WTC11 (cell line): ENCODE measurements around the gene PDE3B. TPM values are rescaled to one million over a fixed set of nuclear protein-coding genes. Genes with fewer than 3 reads are reported as not detected.

Experiments used
- ATAC-seq: fragments of 200-7000 bp; cut with Tn5 transposase; 2 replicates; pipeline ENCODE4 v1.10.0; 2021; ENCODE audit warnings: mild to moderate bottlenecking, moderate library complexity
- CTCF ChIA-PET: fragments of 300-600 bp; sonication (Branson Sonifier 250); formaldehyde crosslinking; loops from one replicate; lab custom pipeline; 2021; ENCODE audit warnings: antibody characterized with exemption; lab: Charles Lee
- POLR2A ChIA-PET: fragments of 350-600 bp; sonication (Branson Sonifier 250); formaldehyde crosslinking; loops from one replicate; lab custom pipeline; 2021; ENCODE audit warnings: antibody characterized with exemption; lab: Charles Lee
- DNase-seq: peaks from one replicate; pipeline ENCODE4 v3.0.0; 2021; ENCODE audit warnings: low spot score
- H3K27ac Mint-ChIP-seq: 2 replicates; pipeline ENCODE4 v1.8.0; 2021; ENCODE audit warnings: mixed read lengths
- H3K27me3 Mint-ChIP-seq: 2 replicates; pipeline ENCODE4 v1.8.0; 2021; ENCODE audit warnings: low read depth, mild to moderate bottlenecking, moderate library complexity, mixed read lengths
- H3K36me3 Mint-ChIP-seq: 2 replicates; pipeline ENCODE4 v1.8.0; 2021; ENCODE audit warnings: mixed read lengths
- H3K4me1 Mint-ChIP-seq: 2 replicates; pipeline ENCODE4 v1.8.0; 2022; ENCODE audit warnings: mixed read lengths
- H3K4me3 Mint-ChIP-seq: 2 replicates; pipeline ENCODE4 v1.8.0; 2021; ENCODE audit warnings: mild to moderate bottlenecking, moderate library complexity, mixed read lengths
- H3K9me3 Mint-ChIP-seq: 2 replicates; pipeline ENCODE4 v1.8.0; 2021; ENCODE audit warnings: mixed read lengths
- CREM ChIP-seq: sonication (generic); formaldehyde crosslinking; IDR thresholded peaks from 2 replicates; pipeline ENCODE4 v1.8.1; 2022; ENCODE audit warnings: mild to moderate bottlenecking, missing genetic modification reagents, moderate library complexity
- FOXJ3 ChIP-seq: sonication (generic); formaldehyde crosslinking; IDR thresholded peaks from 2 replicates; pipeline ENCODE4 v1.9.0; 2021; ENCODE audit warnings: missing genetic modification reagents, mild to moderate bottlenecking, borderline replicate concordance
- GABPB1 ChIP-seq: sonication (generic); formaldehyde crosslinking; IDR thresholded peaks from 2 replicates; pipeline ENCODE4 v1.8.1; 2023; ENCODE audit warnings: mild to moderate bottlenecking, missing genetic modification reagents
- KAT7 ChIP-seq: sonication (generic); formaldehyde crosslinking; IDR thresholded peaks from 2 replicates; pipeline ENCODE4 v1.8.1; 2023; ENCODE audit warnings: missing genetic modification reagents, mild to moderate bottlenecking, borderline replicate concordance
- MXD4 ChIP-seq: fragments of 250-450 bp; sonication (Bioruptor Pico); IDR thresholded peaks from 2 replicates; pipeline ENCODE4 v1.8.0; 2021; ENCODE audit warnings: mild to moderate bottlenecking, moderate library complexity, borderline replicate concordance
- MYBL2 ChIP-seq: sonication (generic); formaldehyde crosslinking; IDR thresholded peaks from 2 replicates; pipeline ENCODE4 v1.8.1; 2023; ENCODE audit warnings: mild to moderate bottlenecking, moderate library complexity, missing genetic modification reagents
- NFATC4 ChIP-seq: fragments of 250-450 bp; sonication (Bioruptor Pico); IDR thresholded peaks from 2 replicates; pipeline ENCODE4 v1.9.0; 2021; ENCODE audit warnings: mild to moderate bottlenecking
- NFE2L1 ChIP-seq: sonication (generic); formaldehyde crosslinking; IDR thresholded peaks from 2 replicates; pipeline ENCODE4 v1.8.1; 2023; ENCODE audit warnings: missing genetic modification reagents
- TEAD4 ChIP-seq: sonication (generic); formaldehyde crosslinking; IDR thresholded peaks from 2 replicates; pipeline ENCODE4 v1.8.0; 2022; ENCODE audit warnings: mild to moderate bottlenecking, missing genetic modification reagents
- TP53 ChIP-seq: sonication (generic); formaldehyde crosslinking; IDR thresholded peaks from 2 replicates; pipeline ENCODE4 v1.8.1; 2023; ENCODE audit warnings: mild to moderate bottlenecking, missing genetic modification reagents
- ZBTB21 ChIP-seq: sonication (generic); formaldehyde crosslinking; IDR thresholded peaks from 2 replicates; pipeline ENCODE4 v1.8.1; 2023; ENCODE audit warnings: mild to moderate bottlenecking, missing genetic modification reagents, borderline replicate concordance
- ZNF138 ChIP-seq: sonication (generic); formaldehyde crosslinking; conservative IDR thresholded peaks from 2 replicates; pipeline ENCODE4 v1.8.1; 2022; ENCODE audit warnings: mild to moderate bottlenecking, moderate library complexity, missing genetic modification reagents
- ZNF396 ChIP-seq: fragments of 250-450 bp; sonication (Bioruptor Pico); IDR thresholded peaks from 2 replicates; pipeline ENCODE4 v1.8.0; 2021; ENCODE audit warnings: mild to moderate bottlenecking, moderate library complexity, borderline replicate concordance
- ZNF423 ChIP-seq: fragments of 250-450 bp; sonication (Bioruptor Pico); IDR thresholded peaks from 2 replicates; pipeline ENCODE4 v2.1.2; 2022; ENCODE audit warnings: mild to moderate bottlenecking, moderate library complexity
- total RNA-seq: library from RNA; stranded (reverse); gene quantifications from 3 replicates; pipeline ENCODE4 v1.2.3, GENCODE V29; 2021
- TF ChIP-seq, protein P1 (sequence below): fragments of 250-450 bp; sonication (Bioruptor Pico); IDR thresholded peaks from 2 replicates; pipeline ENCODE4 v1.8.0; 2021; ENCODE audit warnings: mild to moderate bottlenecking
- TF ChIP-seq, protein P2 (sequence below): fragments of 250-450 bp; sonication (Bioruptor Pico); IDR thresholded peaks from 2 replicates; pipeline ENCODE4 v1.9.0; 2021; ENCODE audit warnings: mild to moderate bottlenecking
- TF ChIP-seq, protein P3 (sequence below): fragments of 250-450 bp; sonication (Bioruptor Pico); IDR thresholded peaks from 2 replicates; pipeline ENCODE4 v1.9.0; 2021; ENCODE audit warnings: moderate library complexity, mild to moderate bottlenecking, inconsistent platforms, borderline replicate concordance
- TF ChIP-seq, protein P4 (sequence below): fragments of 250-450 bp; sonication (Bioruptor Pico); IDR thresholded peaks from 2 replicates; pipeline ENCODE4 v2.1.2; 2022; ENCODE audit warnings: mild to moderate bottlenecking, moderate library complexity
- TF ChIP-seq, protein P5 (sequence below): sonication (generic); formaldehyde crosslinking; IDR thresholded peaks from 2 replicates; pipeline ENCODE4 v1.8.1; 2023; ENCODE audit warnings: mild to moderate bottlenecking, missing genetic modification reagents
- TF ChIP-seq, protein P6 (sequence below): sonication (generic); formaldehyde crosslinking; IDR thresholded peaks from 2 replicates; pipeline ENCODE4 v1.8.1; 2023; ENCODE audit warnings: mild to moderate bottlenecking, missing genetic modification reagents, borderline replicate concordance

Gene PDE3B
- total RNA-seq, 1 experiment from 2014 or later: 9.6 TPM

DNA sequence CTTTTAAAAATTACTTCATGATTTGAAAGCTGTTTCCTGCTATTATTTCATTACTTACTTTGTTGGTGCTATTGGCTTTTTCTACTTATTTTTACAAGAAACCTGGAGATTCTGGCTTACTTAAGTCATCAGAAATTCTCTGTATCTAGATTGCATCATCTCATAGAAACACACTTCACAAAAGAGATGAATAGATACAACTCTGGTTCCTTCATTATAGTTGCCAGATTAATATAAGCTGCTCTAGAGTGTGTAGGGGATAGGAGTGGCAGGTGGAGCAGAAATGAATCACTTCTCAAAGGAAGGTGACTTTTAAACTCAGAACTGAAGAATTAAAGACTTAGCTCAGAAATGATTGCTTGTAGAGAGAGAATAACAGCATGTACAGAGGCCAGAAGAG, 228.4 kb downstream of the PDE3B start:
- ChIA-PET CTCF (no interaction called here), POLR2A (no interaction called here)
- no peak for TF ChIP-seq TEAD4 (CRISPR knock-in tag)
- TF ChIP-seq NFATC4 (CRISPR knock-in tag): no peak
- no peak for TF ChIP-seq KAT7 (CRISPR knock-in tag)
- TF ChIP-seq, protein P1, sequence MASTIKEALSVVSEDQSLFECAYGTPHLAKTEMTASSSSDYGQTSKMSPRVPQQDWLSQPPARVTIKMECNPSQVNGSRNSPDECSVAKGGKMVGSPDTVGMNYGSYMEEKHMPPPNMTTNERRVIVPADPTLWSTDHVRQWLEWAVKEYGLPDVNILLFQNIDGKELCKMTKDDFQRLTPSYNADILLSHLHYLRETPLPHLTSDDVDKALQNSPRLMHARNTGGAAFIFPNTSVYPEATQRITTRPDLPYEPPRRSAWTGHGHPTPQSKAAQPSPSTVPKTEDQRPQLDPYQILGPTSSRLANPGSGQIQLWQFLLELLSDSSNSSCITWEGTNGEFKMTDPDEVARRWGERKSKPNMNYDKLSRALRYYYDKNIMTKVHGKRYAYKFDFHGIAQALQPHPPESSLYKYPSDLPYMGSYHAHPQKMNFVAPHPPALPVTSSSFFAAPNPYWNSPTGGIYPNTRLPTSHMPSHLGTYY (CRISPR knock-in tag): no peak
- TF ChIP-seq CREM (CRISPR knock-in tag): no peak
- TF ChIP-seq, protein P2, sequence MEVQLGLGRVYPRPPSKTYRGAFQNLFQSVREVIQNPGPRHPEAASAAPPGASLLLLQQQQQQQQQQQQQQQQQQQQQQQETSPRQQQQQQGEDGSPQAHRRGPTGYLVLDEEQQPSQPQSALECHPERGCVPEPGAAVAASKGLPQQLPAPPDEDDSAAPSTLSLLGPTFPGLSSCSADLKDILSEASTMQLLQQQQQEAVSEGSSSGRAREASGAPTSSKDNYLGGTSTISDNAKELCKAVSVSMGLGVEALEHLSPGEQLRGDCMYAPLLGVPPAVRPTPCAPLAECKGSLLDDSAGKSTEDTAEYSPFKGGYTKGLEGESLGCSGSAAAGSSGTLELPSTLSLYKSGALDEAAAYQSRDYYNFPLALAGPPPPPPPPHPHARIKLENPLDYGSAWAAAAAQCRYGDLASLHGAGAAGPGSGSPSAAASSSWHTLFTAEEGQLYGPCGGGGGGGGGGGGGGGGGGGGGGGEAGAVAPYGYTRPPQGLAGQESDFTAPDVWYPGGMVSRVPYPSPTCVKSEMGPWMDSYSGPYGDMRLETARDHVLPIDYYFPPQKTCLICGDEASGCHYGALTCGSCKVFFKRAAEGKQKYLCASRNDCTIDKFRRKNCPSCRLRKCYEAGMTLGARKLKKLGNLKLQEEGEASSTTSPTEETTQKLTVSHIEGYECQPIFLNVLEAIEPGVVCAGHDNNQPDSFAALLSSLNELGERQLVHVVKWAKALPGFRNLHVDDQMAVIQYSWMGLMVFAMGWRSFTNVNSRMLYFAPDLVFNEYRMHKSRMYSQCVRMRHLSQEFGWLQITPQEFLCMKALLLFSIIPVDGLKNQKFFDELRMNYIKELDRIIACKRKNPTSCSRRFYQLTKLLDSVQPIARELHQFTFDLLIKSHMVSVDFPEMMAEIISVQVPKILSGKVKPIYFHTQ (CRISPR knock-in tag): no peak
- TF ChIP-seq, protein P3, sequence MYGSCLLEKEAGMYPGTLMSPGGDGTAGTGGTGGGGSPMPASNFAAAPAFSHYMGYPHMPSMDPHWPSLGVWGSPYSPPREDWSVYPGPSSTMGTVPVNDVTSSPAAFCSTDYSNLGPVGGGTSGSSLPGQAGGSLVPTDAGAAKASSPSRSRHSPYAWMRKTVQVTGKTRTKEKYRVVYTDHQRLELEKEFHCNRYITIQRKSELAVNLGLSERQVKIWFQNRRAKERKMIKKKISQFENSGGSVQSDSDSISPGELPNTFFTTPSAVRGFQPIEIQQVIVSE: no peak
- TF ChIP-seq, protein P4, sequence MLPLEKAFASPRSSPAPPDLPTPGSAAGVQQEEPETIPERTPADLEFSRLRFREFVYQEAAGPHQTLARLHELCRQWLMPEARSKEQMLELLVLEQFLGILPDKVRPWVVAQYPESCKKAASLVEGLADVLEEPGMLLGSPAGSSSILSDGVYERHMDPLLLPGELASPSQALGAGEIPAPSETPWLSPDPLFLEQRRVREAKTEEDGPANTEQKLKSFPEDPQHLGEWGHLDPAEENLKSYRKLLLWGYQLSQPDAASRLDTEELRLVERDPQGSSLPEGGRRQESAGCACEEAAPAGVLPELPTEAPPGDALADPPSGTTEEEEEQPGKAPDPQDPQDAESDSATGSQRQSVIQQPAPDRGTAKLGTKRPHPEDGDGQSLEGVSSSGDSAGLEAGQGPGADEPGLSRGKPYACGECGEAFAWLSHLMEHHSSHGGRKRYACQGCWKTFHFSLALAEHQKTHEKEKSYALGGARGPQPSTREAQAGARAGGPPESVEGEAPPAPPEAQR (CRISPR knock-in tag): no peak
- TF ChIP-seq ZNF396 (CRISPR knock-in tag): no peak
- no peak for TF ChIP-seq TP53
- no peak for TF ChIP-seq ZNF138 (CRISPR knock-in tag)
- TF ChIP-seq NFE2L1 (CRISPR knock-in tag): no peak
- TF ChIP-seq MXD4 (CRISPR knock-in tag): no peak
- no peak for TF ChIP-seq GABPB1
- TF ChIP-seq FOXJ3 (CRISPR knock-in tag): no peak
- TF ChIP-seq ZBTB21 (CRISPR knock-in tag): no peak
- TF ChIP-seq MYBL2 (CRISPR knock-in tag): no peak
- no peak for TF ChIP-seq ZNF423 (CRISPR knock-in tag)
- TF ChIP-seq, protein P5, sequence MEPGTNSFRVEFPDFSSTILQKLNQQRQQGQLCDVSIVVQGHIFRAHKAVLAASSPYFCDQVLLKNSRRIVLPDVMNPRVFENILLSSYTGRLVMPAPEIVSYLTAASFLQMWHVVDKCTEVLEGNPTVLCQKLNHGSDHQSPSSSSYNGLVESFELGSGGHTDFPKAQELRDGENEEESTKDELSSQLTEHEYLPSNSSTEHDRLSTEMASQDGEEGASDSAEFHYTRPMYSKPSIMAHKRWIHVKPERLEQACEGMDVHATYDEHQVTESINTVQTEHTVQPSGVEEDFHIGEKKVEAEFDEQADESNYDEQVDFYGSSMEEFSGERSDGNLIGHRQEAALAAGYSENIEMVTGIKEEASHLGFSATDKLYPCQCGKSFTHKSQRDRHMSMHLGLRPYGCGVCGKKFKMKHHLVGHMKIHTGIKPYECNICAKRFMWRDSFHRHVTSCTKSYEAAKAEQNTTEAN (CRISPR knock-in tag): no peak
- TF ChIP-seq, protein P6, sequence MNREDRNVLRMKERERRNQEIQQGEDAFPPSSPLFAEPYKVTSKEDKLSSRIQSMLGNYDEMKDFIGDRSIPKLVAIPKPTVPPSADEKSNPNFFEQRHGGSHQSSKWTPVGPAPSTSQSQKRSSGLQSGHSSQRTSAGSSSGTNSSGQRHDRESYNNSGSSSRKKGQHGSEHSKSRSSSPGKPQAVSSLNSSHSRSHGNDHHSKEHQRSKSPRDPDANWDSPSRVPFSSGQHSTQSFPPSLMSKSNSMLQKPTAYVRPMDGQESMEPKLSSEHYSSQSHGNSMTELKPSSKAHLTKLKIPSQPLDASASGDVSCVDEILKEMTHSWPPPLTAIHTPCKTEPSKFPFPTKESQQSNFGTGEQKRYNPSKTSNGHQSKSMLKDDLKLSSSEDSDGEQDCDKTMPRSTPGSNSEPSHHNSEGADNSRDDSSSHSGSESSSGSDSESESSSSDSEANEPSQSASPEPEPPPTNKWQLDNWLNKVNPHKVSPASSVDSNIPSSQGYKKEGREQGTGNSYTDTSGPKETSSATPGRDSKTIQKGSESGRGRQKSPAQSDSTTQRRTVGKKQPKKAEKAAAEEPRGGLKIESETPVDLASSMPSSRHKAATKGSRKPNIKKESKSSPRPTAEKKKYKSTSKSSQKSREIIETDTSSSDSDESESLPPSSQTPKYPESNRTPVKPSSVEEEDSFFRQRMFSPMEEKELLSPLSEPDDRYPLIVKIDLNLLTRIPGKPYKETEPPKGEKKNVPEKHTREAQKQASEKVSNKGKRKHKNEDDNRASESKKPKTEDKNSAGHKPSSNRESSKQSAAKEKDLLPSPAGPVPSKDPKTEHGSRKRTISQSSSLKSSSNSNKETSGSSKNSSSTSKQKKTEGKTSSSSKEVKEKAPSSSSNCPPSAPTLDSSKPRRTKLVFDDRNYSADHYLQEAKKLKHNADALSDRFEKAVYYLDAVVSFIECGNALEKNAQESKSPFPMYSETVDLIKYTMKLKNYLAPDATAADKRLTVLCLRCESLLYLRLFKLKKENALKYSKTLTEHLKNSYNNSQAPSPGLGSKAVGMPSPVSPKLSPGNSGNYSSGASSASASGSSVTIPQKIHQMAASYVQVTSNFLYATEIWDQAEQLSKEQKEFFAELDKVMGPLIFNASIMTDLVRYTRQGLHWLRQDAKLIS (CRISPR knock-in tag): no peak
- no peaks in the 10 kb centered on the region for H3K36me3 Mint-ChIP-seq
- no peaks in the 10 kb centered on the region for H3K9me3 Mint-ChIP-seq
- H3K27ac Mint-ChIP-seq: no peak overlapping the region
- H3K4me3 Mint-ChIP-seq: no peak overlapping the region
- ATAC-seq (no peak), DNase-seq (no peak)
- H3K4me1 Mint-ChIP-seq: no peaks in the 10 kb centered on the region
- H3K27me3 Mint-ChIP-seq: no peaks in the 10 kb centered on the region; the same call in 1 of the 2 replicates
